ENCODE data around the gene HTR3E. TPM values are rescaled to one million over a fixed set of nuclear protein-coding genes. Genes with fewer than 3 reads are reported as not detected.

Gene HTR3E
- total and polyA plus RNA-seq, 2 of the 13 experiments (the other 11 are each of a cell fraction or from before 2014, with no cell fraction given) = not detected

DNA sequence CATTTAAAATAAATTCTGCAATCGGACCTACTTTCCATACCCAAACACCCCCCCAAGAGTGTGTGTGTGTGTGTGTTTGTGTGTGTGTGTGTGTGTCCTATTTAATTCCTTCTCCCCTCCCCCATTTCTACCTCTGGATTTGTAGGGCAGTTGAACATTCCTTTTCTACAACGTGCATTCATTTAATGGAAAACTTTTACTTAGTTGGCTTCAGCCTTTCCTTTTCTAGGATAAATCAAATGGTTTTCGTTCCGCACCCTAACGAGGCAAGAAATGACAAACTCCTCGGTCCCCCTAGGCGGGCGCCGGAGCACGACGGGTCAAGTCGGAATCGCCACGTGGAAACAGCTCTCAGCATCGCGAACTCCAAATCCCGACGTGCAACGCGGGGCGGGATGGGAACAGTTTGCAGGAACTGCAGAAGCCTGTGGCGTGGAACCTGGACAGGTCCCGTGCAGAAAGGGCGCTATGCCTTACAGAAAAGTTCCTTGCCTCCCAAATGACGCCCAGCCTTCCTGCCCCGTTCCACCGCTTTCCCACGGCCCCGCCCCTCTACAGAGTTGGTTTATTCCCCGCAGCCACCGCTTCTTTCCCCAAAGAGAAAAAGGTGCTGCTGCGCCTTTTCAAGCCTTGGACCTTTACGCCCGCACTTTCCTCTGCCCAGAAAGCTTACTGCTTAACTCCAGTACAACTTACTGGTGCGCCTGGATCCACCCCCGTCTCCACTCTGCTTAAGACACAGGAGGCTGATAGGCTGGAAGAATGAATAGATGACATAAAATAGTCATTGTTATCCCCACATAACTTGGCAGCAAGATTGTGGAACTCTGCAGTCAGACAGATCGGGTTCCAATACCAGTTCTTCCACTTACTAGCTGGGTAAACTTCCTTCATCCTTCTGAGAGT, 37.2 kb downstream of the HTR3E start:
- Histone ChIP-seq H2AFZ (ENCODE audit: low read length) (peak overlapping the region; percentile 56), H3K4me3 (replicated peaks in 1 of 3; ENCODE audit: insufficient read depth in 1 of 3, low read depth in 2 of 3, low read length in 3 of 3) (peak overlapping the region; percentile 86 to 94 (median 93)), H3K36me3 (replicated peaks in 1 of 2; ENCODE audit: control insufficient read depth in 1 of 2, insufficient read depth in 2 of 2, low read length in 2 of 2) (peaks cover 2 to 6% of the 10 kb centered on the region in 2 experiments; a peak in 3 of 5 replicates), H3K9me3 (ENCODE audit: low read length) (no peaks in the 10 kb centered on the region), H3K4me1 (ENCODE audit: insufficient read depth, low read length) (peaks cover 23% of the 10 kb centered on the region), H4K20me1 (ENCODE audit: insufficient read depth, low read length) (no peaks in the 10 kb centered on the region), H3K79me2 (ENCODE audit: insufficient read depth, low read length) (peaks cover 30% of the 10 kb centered on the region), H3K9ac (ENCODE audit: insufficient read depth, low read depth, low read length) (peak overlapping the region; percentile 89), H3K4me2 (ENCODE audit: low read depth, low read length) (peak overlapping the region; percentile 82), H3K27me3 (ENCODE audit: control insufficient read depth in 1 of 2, insufficient read depth in 2 of 2, low read length in 2 of 2) (no peaks in the 10 kb centered on the region; a peak in 1 of 5 replicates), H3K27ac (ENCODE audit: extremely low read length, insufficient read depth, low read length) (peak overlapping the region; percentile 61)
- FAIRE-seq (peak; percentile 61), ATAC-seq (peak; percentile 81), DNase-seq (ENCODE audit: low spot score) (peak; percentile 74)
- POLR2A ChIA-PET = interaction anchor here (0.7 to 2.8 kb wide), 12 partner anchors 9 to 250 kb away, joined by 3 to 28 read pairs (median 5); partner anchors contain the start of genes ABCC5, ABCF3, DVL3 and PARL
- CTCF ChIA-PET (ENCODE audit: low intra/inter-chr PET ratio, low total read pairs) = no interaction called here
- WGBS (ENCODE audit: low lambda C conversion rate) = 4% methylated on average over 35 of the region's 37 CpGs
- intact Hi-C loops (cut with micrococcal nuclease; ENCODE audit: unreplicated experiment) = loop anchor here (2.0 to 5.0 kb wide), 2 partner anchors 92 to 239 kb away; no protein-coding TSS in a partner anchor
- no TSS peak for BruUV-seq (replicated peaks)
- in situ Hi-C loops (cut with HindIII; ENCODE audit: extremely low pct_ligation_motif_present, low pct_unique_long_range_greater_than_20kb) = loop anchor here (25.0 kb wide), 1 partner anchor 247 kb away; the partner anchor contains the start of gene PARL
- TF ChIP-seq SSRP1 (CRISPR knock-in tag; IDR thresholded peaks at IDR 0.05) (no peak), ZSCAN30 (CRISPR knock-in tag; IDR thresholded peaks at IDR 0.05) (no peak), FOXO1 (CRISPR knock-in tag; IDR thresholded peaks at IDR 0.05) (no peak), ZNF350 (CRISPR knock-in tag; IDR thresholded peaks at IDR 0.05; ENCODE audit: borderline replicate concordance, low read depth) (peak; percentile 72), NFATC3 (CRISPR knock-in tag; IDR thresholded peaks at IDR 0.05) (no peak), XBP1 (CRISPR knock-in tag; IDR thresholded peaks at IDR 0.05) (no peak), ZFX (CRISPR knock-in tag; IDR thresholded peaks at IDR 0.05; ENCODE audit: low read depth) (peak; percentile 49)
- TF ChIP-seq, protein P1, sequence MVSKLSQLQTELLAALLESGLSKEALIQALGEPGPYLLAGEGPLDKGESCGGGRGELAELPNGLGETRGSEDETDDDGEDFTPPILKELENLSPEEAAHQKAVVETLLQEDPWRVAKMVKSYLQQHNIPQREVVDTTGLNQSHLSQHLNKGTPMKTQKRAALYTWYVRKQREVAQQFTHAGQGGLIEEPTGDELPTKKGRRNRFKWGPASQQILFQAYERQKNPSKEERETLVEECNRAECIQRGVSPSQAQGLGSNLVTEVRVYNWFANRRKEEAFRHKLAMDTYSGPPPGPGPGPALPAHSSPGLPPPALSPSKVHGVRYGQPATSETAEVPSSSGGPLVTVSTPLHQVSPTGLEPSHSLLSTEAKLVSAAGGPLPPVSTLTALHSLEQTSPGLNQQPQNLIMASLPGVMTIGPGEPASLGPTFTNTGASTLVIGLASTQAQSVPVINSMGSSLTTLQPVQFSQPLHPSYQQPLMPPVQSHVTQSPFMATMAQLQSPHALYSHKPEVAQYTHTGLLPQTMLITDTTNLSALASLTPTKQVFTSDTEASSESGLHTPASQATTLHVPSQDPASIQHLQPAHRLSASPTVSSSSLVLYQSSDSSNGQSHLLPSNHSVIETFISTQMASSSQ (IDR thresholded peaks at IDR 0.05; ENCODE audit: low read depth) = no peak
- TF ChIP-seq, protein P1 (CRISPR knock-in tag; IDR thresholded peaks at IDR 0.05; ENCODE audit: borderline replicate concordance) = 0 out of 2 replicates have a peak, but pooled peaks have one; percentile 33
- TF ChIP-seq, protein P2, sequence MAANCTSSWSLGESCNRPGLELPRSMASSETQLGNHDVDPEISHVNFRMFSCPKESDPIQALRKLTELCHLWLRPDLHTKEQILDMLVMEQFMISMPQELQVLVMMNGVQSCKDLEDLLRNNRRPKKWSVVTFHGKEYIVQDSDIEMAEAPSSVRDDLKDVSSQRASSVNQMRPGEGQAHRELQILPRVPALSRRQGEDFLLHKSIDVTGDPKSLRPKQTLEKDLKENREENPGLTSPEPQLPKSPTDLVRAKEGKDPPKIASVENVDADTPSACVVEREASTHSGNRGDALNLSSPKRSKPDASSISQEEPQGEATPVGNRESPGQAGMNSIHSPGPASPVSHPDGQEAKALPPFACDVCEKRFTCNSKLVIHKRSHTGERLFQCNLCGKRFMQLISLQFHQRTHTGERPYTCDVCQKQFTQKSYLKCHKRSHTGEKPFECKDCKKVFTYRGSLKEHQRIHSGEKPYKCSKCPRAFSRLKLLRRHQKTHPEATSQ (CRISPR knock-in tag; IDR thresholded peaks at IDR 0.05; ENCODE audit: borderline replicate concordance) = peak; percentile 51; the same call in 1 of the 2 replicates
- TF ChIP-seq, protein P3, sequence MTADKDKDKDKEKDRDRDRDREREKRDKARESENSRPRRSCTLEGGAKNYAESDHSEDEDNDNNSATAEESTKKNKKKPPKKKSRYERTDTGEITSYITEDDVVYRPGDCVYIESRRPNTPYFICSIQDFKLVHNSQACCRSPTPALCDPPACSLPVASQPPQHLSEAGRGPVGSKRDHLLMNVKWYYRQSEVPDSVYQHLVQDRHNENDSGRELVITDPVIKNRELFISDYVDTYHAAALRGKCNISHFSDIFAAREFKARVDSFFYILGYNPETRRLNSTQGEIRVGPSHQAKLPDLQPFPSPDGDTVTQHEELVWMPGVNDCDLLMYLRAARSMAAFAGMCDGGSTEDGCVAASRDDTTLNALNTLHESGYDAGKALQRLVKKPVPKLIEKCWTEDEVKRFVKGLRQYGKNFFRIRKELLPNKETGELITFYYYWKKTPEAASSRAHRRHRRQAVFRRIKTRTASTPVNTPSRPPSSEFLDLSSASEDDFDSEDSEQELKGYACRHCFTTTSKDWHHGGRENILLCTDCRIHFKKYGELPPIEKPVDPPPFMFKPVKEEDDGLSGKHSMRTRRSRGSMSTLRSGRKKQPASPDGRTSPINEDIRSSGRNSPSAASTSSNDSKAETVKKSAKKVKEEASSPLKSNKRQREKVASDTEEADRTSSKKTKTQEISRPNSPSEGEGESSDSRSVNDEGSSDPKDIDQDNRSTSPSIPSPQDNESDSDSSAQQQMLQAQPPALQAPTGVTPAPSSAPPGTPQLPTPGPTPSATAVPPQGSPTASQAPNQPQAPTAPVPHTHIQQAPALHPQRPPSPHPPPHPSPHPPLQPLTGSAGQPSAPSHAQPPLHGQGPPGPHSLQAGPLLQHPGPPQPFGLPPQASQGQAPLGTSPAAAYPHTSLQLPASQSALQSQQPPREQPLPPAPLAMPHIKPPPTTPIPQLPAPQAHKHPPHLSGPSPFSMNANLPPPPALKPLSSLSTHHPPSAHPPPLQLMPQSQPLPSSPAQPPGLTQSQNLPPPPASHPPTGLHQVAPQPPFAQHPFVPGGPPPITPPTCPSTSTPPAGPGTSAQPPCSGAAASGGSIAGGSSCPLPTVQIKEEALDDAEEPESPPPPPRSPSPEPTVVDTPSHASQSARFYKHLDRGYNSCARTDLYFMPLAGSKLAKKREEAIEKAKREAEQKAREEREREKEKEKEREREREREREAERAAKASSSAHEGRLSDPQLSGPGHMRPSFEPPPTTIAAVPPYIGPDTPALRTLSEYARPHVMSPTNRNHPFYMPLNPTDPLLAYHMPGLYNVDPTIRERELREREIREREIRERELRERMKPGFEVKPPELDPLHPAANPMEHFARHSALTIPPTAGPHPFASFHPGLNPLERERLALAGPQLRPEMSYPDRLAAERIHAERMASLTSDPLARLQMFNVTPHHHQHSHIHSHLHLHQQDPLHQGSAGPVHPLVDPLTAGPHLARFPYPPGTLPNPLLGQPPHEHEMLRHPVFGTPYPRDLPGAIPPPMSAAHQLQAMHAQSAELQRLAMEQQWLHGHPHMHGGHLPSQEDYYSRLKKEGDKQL (CRISPR knock-in tag; IDR thresholded peaks at IDR 0.05; ENCODE audit: low read depth) = no peak

Data from HepG2 (cell line).